T follicular helper cell (primary cell): ENCODE measurements around the gene NPNT.
"Not testable (repeated sequence)": the region's sequence is repeated elsewhere in the genome, so short reads cannot be mapped to it uniquely, and the experiment has no call there.

Experiments
- DNase-seq: peaks from one replicate; pipeline ENCODE4 v3.0.0-alpha.2; 2020; ENCODE audit warnings: low read depth
- total RNA-seq, 2 experiments: gene quantifications; one replicate each; lab custom pipeline; 2026; lab: John Stamatoyannopoulos, UW

The NPNT gene, protein sequence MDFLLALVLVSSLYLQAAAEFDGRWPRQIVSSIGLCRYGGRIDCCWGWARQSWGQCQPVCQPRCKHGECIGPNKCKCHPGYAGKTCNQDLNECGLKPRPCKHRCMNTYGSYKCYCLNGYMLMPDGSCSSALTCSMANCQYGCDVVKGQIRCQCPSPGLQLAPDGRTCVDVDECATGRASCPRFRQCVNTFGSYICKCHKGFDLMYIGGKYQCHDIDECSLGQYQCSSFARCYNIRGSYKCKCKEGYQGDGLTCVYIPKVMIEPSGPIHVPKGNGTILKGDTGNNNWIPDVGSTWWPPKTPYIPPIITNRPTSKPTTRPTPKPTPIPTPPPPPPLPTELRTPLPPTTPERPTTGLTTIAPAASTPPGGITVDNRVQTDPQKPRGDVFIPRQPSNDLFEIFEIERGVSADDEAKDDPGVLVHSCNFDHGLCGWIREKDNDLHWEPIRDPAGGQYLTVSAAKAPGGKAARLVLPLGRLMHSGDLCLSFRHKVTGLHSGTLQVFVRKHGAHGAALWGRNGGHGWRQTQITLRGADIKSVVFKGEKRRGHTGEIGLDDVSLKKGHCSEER
- 0 to 0.06 reads per million in 2 experiments for total RNA-seq

DNA sequence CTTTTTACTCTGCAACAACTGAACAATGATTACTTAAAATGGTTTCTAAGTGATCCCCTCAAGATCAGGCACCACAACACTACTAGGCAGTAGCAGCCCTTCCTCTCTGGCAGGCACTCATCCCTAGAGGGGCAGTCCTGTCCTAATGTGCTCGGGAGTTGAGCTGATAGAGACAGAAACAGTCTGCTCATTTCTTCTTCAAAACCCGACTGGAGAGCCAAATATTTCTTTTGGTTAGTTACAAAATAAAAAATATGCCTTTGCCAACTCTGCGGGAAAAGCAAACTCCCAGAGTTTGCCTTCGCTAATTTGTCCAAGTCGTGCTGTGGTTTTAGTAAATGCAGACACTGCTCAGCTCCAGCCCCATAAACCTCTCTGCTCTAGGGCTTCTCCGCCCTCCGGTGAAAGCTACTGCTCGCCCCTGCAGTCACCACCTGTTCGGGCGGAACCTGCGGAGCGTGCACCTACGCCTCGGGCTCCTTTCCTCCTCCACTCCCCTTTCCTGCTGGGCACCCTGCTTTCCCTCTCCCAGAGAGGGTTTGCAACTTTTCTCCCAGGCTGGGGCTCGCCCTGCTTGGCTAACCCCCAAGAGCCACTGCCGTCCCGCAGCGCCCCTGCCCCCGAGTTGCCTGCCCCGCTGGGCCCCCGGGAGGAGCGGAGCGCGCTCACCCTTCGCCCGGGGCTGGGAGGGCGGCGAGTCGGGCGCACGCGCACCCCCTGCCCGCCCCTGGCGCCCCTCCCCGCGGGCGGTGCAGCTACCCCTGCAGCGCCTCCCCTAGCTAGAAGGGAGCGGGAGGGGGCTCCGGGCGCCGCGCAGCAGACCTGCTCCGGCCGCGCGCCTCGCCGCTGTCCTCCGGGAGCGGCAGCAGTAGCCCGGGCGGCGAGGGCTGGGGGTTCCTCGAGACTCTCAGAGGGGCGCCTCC, at the start of gene NPNT:
NPNT (plus strand) TSS at position 812 of the 923 bp plus-strand sequence. CDS start 182 bp downstream, outside the sequence.
- no peak for DNase-seq

DNA sequence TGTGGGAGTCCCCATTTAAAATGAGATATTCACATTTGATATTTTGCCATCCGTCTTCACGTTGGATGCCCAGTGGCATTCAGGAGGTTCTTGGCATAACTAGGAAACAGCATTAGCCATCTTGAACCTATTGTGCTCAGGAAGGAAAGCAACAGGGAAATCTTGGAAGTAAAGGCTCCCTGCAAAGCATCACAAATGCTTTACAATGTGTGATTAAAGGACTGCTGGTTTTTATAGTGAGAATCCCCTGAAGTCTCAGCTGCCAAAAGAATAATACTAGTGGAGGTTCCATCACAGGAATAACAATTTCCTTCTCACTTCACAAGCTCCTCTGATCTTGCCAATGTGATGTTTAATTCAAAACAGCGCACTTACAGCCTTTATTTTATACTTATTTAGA, 49.7 kb upstream of the NPNT start:
- DNase-seq = no peak

DNA sequence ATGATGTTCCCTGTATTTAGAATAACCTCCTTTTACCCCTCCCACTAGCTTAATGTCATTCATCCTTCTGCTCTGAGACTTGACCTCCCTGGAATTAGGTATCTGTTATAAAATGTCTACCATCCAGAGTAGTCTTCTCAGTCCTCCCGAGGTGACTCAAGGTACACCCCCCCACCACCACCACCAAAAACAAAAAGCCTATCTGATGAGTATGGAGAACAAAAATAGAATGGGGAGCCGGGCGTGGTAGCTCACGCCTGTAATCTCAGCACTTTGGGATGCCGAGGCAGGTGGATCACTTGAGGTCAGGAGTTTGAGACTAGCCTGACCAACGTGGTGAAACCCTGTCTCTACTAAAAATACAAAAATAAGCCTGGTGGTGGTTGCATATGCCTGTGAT, 46.9 kb upstream of the NPNT start:
- DNase-seq = not testable (repeated sequence)

DNA sequence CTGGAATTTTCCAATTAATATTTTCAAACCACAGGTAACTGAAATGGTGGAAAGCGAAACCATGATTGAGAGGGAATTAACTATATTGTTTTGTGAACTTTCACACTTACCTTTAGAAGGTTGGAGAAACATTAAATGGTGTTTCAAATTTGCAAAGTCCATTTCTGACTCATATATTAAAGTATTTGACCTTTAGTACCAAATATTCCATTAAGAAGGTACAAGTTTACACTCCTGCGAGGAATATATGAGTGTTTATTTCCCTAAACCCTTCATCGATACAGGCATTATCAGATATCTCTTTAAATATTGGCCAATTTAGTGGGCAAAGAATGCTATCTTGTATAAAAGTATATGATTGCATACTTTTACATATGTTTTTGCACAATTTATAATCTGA, 44.1 kb upstream of the NPNT start:
- DNase-seq = no peak

DNA sequence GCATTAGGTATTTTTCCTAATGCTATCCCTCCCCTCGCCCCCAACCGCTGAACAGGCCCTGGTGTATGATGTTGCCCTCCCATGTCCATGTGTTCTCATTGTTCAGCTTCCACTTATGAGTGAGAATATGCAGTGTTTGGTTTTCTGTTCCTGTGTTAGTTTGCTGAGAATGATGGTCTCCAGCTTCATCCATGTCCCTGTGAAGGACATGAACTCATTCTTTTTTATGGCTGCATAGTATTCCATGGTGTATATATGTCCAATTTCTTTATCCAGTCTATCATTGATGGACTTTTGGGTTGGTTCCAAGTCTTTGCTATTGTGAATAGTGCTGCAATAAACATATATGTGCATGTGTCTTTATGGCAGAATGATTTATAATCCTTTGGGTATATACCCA, 43.0 kb upstream of the NPNT start:
- DNase-seq = not testable (repeated sequence)

DNA sequence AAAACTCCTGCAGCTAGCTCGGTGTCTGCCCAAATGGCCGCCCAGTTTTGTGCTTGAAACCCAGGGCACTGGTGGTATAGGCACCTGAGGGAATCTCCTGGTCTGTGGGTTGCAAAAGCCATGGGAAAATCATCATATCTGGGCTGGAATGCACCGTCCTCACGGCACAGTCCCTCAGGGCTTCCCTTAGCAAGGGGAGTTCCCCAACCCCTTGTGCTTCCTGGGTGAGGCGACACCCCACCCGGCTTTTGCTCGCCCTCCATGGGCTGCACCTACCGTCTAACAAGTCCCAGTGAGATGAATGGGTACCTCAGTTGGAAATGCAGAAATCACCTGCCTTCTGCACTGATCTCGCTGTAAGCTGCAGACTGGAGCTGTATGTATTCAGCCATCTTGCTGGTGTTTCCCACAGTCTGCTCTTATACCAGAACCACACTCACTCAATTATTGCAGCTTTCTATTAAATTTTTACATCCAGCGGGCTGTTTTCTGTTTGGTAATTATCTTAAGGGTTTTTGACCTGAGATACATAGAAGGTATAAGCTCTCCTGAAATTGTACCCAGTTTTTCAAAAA, 36.7 kb upstream of the NPNT start:
- no peak for DNase-seq

DNA sequence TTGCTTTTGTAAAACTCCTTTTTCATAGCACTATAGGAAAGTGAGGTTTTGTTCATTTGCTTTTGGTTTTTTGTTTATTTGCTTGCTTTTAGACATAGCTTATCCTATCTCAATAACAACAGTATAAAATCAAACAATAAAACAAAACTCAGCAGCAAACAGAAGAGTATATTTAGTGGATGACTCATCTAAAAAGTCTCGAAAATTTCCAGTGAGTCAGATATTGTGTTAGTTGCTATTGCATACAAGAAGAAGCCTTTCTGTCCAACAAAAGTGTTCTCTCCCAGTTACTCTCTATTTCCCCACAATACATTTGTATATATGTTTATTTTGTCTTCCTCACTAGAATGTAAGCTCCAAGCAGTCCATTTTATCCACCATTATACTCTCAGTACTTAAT, 36.0 kb upstream of the NPNT start:
- no peak for DNase-seq

DNA sequence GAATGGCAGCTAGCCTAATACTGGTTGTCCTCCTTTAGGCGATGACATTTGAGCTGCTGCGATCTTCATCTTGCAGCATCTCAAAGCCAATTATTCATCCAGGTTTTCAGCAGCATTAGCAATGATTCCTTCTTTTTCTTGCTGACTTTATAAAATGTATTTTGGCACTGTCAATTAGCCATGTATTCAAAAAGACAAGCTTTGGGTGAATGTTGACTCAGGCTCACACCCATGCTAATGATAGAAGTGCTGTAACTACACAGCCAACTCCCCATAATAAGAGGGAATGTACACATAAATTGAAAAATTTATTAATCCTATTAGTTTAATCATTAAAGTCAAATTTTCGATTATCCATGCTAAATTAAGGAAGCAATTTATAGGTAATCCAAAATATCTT, 24.3 kb upstream of the NPNT start:
- DNase-seq = no peak

DNA sequence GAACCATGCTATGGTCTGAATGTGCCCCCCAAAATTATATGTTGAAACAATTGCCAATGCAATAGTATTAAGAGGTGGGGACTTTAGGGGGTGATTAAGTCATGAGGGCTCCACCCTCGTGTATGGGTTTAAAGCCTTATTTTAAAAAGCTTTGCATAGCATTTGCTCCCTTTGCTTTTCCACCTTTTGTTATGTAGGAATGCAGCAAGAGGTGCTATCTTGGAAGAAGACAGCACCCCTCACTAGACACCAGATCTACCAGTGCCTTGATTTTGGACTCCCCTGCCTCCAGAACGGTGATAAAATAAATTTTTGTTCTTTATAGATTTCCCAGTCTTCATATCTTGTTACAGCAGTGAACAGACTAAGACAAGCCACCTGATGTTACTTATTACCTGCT, 23.3 kb upstream of the NPNT start:
- DNase-seq = no peak

DNA sequence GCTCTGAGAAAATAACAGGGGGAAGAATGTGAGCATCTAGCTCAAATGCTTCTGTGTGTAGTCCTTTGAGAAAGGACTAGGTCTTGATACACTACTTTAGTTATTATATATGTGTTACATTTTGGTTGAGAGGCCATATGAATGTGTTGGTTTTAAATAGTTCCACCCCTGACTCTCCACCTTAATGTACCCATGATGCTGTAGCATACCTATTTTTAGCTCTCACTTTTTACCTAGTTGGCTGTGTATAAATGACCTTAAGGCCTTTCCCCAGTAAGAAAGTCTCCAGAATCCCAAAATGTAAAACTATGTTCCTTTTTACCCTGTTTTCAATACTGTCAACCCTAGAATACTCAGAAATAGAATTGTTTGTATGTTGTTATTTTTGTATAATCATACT, 20.0 kb upstream of the NPNT start:
- DNase-seq = no peak

DNA sequence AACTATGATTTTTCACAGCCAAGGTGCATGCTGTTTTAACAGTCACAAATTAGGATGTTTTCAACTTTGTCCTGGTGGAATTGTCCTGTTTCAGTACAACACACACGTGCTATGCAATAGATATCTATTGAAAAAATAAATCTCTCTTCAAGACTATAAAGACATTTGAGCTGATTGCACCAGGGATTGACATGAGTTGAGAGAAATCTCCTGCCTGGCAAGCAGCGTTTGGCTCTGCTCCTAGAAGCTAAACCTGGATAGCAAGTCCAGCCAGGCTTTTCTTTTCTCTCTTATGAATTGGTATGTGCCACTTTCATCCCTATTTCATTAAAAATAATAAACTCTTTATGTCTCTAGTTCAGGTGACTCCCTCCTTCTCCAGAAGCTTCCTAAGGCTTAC, 16.6 kb upstream of the NPNT start:
- no peak for DNase-seq

DNA sequence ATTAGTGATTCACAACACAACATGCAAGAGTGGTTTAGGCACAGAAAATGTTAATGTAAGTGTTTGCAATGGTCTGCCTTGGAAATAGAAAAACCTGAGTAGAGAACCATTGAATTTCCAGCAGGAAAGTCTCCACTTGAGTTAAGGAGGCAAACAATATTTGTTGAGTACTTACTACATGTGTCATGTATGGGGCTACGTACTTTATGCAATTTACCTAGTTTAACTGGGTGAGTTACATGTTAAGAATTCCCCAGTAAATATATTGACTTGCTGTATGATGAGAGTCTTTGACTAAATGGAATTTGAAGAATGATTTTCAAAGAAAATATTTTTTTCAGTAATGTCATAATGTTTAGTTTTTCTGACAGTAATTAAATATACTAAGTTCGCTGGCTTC, 7.8 kb upstream of the NPNT start:
- no peak for DNase-seq

DNA sequence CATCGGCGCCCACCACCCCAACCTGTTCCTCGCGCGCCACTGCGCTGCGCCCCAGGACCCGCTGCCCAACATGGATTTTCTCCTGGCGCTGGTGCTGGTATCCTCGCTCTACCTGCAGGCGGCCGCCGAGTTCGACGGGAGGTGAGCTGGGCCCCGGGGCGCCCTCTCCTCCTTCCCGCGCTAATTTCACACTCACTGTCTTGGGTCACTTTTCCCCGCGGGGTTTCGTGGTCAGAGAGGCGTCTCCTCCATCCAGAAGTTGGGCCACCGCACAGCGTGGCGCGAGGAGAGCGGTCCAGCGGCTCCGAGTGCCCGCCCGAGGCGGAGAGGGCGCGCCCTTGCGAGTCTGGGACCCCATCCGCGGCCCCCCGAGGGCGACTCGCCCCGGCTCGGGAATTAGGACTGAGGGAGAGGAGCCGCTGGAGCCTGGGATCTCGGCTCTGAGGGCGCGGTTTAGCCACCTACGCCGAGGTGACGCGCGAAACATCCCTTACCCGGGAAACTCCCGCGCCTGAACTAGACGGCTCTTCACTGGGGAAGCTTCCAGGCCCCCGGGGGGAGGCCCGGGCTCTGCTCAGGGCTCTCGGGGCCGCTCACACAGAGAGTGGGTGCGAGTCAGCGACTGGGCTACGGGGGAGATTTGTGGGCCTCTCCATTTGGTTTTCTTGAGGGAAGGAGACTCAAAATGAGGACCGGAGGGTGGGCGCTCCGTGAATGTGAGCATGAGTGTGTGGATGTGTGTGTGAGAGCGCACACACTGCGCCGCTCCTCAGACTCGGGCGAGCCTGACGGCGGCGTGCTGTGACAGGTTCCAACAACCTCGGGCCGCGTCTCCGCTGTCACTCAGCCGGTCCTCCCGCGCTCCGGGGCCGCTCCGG, 551 bp downstream of the NPNT start:
- no peak for DNase-seq

DNA sequence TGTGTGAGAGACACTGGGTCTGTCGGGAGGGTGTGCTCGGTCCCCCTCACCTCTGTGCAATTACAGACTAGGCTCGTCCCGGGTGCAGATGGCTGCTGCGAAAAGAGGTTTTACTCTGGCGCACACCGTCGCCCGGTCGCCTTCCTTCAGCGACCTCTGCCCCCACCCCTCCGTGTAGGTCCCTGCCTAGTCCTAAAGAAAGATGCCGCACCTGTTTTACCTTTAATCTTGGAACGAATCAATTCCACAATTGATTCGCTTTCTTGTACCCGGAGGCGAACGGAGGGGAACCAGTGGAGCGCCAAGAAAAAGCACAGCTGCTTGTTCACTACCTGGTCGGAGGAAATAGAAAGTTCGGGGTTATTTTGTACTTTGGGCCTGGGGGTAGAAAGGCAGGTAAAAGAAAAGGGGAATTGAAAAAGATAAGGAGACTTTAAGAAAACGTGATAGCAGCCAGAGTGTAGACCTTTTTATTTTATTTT, 1.2 kb downstream of the NPNT start:
- DNase-seq = no peak

DNA sequence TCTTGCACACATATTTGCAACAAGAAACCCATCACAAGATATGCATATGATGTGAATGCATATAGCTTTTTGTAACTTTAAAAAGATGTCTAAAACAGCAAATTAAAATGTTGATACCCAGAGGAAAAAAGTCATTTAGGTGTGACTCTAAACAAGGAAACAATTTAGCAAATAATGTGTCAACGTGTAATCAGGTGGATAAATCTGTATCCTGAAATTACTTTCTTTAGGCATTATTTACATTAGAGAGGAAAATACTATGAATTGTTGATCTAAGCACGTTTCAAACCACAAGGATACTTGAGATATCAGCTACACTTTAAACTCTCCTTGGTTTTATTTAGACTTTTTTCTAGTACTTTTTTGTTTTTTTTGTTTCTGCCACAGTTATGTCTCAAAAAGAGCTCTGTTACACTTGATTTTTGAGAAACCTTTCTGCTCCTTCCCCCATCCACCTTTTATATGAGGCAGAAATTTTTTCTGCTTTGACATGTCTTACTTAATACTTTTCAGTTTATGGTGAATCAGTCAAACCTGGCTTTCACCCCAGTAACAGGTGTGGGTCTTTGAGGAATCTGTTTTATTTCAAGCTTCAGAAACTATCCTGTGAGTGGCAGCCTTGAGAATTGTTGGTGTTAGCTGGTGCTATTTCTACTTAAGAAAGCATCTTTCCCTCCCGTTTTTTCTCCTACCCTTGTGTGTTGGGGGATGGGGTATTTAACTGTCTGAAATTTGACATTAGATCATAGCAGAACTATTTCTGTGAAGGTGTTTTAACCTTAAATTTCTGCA, 1.9 kb downstream of the NPNT start:
- DNase-seq = no peak

DNA sequence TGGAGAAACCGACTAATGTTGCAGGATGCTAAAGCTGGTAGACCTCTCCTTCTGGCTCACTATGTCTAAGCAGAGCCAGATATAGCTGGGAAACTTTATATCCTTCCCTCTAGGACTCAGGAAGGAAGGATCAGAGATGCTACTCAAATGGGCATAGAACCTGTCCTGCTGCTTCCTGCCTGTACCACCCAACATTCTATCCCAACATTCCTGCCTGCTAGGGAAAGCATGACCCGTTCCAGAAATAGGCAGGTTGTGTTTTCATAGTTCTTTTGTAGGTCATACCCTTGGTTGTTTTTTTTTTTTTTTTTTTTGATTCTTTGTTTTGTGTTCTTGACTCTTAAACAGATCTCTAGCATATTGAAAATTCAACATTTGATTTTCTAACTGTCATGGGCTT, 5.3 kb downstream of the NPNT start:
- no peak for DNase-seq

DNA sequence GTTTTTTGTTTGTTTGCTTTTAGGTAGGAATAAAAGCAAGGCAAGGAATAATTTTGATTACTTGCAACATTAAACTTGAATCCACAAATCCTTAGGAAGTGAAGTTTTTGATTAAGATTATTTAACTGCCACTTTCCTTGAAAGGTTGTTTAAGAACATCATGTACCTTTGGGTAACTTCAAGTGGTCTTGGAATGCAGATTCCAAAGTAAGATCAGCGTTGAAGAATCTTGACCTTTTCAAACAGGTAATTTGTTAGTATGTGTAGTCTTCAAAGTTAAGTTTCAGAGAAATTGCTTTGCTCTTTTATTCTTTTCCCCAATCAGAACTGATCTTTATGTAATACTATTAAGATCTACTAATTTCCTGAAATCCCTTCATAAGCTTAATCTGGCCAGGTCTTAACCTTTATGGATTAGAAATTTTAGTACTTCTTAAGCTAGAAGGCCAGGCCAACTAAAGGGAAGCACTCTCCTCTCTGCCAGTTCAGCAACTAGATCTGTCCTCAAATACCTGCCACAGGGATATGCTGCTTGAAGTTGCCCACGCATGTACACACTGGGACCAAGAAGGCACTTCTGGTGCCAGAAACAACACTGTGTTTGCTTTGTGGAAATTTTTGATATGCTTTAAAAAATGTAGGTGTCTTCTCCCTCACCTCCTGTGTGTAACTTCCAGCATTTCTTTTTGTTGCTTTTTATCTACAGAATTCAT, 7.4 kb downstream of the NPNT start:
- no peak for DNase-seq

DNA sequence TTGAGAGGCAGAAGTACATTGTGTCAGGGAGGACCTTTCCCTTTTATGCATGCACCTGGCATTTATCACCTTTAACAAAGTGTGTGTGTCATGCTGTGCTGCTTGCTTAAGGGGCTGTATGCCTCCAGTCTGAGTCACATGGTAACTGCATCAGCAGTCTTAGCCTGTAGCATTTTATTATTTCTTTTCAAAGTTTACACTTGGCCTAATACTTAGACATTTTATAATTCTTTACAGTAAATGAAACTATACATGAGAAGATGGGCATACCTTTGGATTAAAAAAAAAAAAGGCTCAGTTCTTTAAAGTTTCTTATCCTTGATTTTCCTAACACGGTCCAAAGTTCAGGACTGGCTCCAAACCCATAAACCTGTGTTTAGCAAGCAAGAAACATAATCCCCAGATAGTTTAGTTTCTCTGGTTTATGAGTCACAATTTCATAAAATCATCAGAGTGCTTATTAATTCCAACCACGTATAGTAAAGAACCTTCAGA, 14.6 kb downstream of the NPNT start:
- no peak for DNase-seq

DNA sequence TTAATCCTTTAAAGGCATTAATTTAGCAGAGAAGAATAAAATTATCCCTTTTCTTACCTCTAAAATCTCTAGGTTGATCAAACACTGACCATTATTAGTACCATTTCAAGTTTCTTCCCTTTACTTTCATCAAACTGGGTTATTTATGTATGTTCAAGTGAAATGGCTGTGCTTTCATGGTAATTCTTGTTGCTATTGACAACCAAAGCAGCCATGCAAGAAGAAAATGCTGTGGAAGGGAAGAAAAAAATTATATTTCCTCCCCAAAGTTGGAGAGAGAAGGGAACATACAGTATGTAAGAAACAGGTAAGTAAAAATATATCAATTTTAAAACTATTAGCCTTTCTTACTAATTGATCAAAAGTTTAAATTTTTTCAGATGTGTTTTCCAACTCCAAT, 16.2 kb downstream of the NPNT start:
- no peak for DNase-seq
